Thyroid gland (tissue), 4 donors: ENCODE measurements around the gene PLAC9. TPM values are rescaled to one million over a fixed set of nuclear protein-coding genes. Genes with fewer than 3 reads are reported as not detected.
A peak's percentile ranks its signal among the peaks of the same experiment; 100 is the strongest.

ENCODE experiments used
- DNase-seq, 2 donors: peaks; one replicate each; pipeline ENCODE4 v3.0.0-alpha.2; 2019
- H3K27ac ChIP-seq, 3 donors: fragments of 200-600 bp; sonication (generic); 1 replicate in 2 of 3; 2 replicates in 1 of 3; pipeline ENCODE4 v1.5.1; 2016 to 2019; ENCODE audit warnings: mild to moderate bottlenecking in 1 of 3, moderate library complexity in 1 of 3
- H3K27me3 ChIP-seq: fragments of 200-600 bp; sonication (generic); one replicate; pipeline ENCODE4 v1.5.1; 2019
- H3K36me3 ChIP-seq, 2 donors: fragments of 200-600 bp; sonication (generic); one replicate each; pipeline ENCODE4 v1.5.1; 2016 to 2019
- H3K4me1 ChIP-seq, 2 donors: fragments of 200-600 bp; sonication (generic); one replicate each; pipeline ENCODE4 v1.5.1; 2017 to 2019
- H3K4me3 ChIP-seq, 3 donors: fragments of 200-600 bp; sonication (generic); replicated peaks in 1 of 3; 1 replicate in 2 of 3; 2 replicates in 1 of 3; pipeline ENCODE4 v1.5.1; 2016; ENCODE audit warnings: mild to moderate bottlenecking in 1 of 3
- H3K9me3 ChIP-seq: fragments of 200-600 bp; sonication (generic); one replicate; pipeline ENCODE4 v1.5.1; 2017
- POLR2A ChIP-seq, 2 donors: fragments of 450-650 bp; IDR thresholded peaks; one replicate each; pipeline ENCODE4 v1.6.1; 2017; ENCODE audit warnings: antibody characterized with exemption in 2 of 2, mild to moderate bottlenecking in 2 of 2, moderate library complexity in 1 of 2
- WGBS, 2 donors: methylation state at CpG; one replicate each; pipeline ENCODE4 v1.1.5; 2017; 5-methylcytosine and 5-hydroxymethylcytosine counted together
- intact Hi-C: fragments of 100-400 bp; cut with DNase I; formaldehyde crosslinking; loops from one replicate; pipeline ENCODE4 v1.15.1; 2023
- total RNA-seq, 4 donors: library from RNA; depleted of rRNA; stranded (reverse); fragments of >200 nt; gene quantifications; one replicate each; pipeline ENCODE4 v1.2.3, GENCODE V29; 2016
- TF ChIP-seq, protein P1 (sequence below), 6 experiments: fragments of 200-600 bp in 3 of 6; fragments of 450-650 bp in 3 of 6; sonication (generic) in 3 of 6; IDR thresholded peaks; one replicate each; pipeline ENCODE4 v1.5.1; 2016 to 2019; ENCODE audit warnings: antibody characterized with exemption in 6 of 6, mild to moderate bottlenecking in 2 of 6, inconsistent platforms in 1 of 6, moderate library complexity in 1 of 6

PLAC9 gene
- total RNA-seq, 4 donors from 2014 or later = 5.5 to 65.6 (median 33.6) TPM

DNA sequence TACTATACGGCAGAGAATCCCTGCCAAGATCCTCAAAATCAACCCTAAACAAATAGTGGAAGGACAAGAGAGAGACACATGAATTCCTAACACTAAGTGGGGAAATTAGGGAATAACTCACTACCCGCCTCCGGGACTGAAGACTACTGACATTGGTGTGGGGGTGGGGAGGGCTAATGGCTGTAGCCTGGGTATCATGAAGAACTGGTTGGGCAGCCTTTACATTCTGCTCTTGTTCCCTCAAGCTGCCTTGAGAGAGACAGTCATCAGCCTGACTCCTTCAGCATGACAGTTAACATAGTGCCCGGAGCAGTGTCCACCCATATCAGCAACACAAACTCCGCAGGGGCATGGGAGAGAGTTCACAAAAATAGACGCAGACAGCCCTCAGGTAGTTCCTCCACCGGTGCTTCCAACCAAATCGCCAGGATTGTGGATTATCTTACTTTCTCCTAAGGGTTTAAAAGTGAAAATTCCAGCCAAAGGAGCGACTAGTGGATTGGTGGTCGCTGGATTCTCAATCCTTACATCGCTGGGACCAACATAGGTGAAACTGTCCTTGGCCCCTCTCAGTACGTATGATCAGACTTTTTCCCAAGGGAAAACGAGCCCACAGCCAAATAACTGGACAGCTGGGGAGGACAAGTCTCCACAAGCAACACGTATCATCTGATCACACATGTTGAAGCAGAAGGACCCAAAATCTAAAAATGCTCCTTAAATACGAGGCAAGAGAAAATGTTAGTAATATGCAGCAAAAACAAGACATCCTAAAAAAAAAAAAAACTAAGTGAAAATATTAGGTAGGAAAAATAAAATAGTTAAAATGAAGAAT is 31.5 kb upstream of the PLAC9 start:
- no peak for DNase-seq
- Histone ChIP-seq H3K36me3 (no peaks in the 10 kb centered on the region), H3K9me3 (no peaks in the 10 kb centered on the region), H3K27me3 (no peaks in the 10 kb centered on the region), H3K4me3 (no peak overlapping the region), H3K4me1 (no peaks in the 10 kb centered on the region), H3K27ac (no peak overlapping the region)
- TF ChIP-seq POLR2A (IDR thresholded peaks at IDR 0.05) = no peak
- TF ChIP-seq, protein P1, sequence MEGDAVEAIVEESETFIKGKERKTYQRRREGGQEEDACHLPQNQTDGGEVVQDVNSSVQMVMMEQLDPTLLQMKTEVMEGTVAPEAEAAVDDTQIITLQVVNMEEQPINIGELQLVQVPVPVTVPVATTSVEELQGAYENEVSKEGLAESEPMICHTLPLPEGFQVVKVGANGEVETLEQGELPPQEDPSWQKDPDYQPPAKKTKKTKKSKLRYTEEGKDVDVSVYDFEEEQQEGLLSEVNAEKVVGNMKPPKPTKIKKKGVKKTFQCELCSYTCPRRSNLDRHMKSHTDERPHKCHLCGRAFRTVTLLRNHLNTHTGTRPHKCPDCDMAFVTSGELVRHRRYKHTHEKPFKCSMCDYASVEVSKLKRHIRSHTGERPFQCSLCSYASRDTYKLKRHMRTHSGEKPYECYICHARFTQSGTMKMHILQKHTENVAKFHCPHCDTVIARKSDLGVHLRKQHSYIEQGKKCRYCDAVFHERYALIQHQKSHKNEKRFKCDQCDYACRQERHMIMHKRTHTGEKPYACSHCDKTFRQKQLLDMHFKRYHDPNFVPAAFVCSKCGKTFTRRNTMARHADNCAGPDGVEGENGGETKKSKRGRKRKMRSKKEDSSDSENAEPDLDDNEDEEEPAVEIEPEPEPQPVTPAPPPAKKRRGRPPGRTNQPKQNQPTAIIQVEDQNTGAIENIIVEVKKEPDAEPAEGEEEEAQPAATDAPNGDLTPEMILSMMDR (IDR thresholded peaks at IDR 0.05) = no peak
- WGBS, 2 donors = 73 to 81% methylated on average over 13 to 15 of the region's 15 CpGs
- intact Hi-C loops = no loop called here

DNA sequence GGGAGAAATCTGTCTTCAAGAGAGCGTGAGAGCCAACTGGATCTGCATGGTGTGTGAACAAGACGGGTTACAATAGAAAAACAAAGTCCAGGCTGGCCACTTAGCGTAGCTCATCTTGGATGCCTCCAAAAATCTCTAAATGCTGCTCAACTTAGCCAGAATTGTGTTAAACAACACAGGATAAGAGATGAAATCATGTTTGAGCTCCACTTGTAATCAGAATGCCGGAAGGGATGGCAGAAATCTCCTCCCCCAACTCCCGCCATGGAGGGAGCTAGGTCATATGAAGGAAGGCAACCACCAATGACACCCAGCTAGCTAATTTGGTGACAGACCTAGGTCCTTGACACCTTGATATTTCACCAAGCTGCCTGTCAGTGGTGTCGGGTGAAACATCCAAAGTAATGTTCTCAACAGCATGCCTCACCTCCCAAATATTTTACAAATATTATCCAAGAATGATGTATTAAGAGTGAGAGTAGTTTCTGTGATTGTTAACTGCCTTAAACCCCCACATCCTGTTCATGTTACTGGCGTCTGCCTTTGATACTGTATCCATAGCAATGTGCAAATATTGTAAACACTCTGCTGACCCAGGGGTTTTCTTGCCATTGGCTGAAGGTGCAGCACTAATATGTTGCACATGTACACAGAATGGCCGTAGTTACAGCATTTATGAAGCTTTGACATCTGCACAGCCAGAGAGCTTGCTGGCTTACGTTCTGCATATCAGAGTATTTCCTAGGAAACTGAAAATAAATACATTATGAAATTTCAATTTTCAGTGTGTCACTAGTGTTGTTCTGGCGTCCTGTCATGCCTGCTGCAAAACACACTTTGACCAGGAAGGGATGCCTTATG is 28.2 kb upstream of the PLAC9 start:
- TF ChIP-seq, protein P1 (IDR thresholded peaks at IDR 0.05) = no peak
- no peak for TF ChIP-seq POLR2A (IDR thresholded peaks at IDR 0.05)
- H3K36me3 ChIP-seq = no peaks in the 10 kb centered on the region
- DNase-seq = no peak
- H3K9me3 ChIP-seq = no peaks in the 10 kb centered on the region
- H3K4me1 ChIP-seq = no peaks in the 10 kb centered on the region
- H3K4me3 ChIP-seq = no peak overlapping the region
- peak overlapping the region in 1 of 3 donors; percentile 41 for H3K27ac ChIP-seq
- intact Hi-C loops = no loop called here
- no peaks in the 10 kb centered on the region for H3K27me3 ChIP-seq
- WGBS, 2 donors = 36 to 63% methylated on average over 10 of the region's 10 CpGs

DNA sequence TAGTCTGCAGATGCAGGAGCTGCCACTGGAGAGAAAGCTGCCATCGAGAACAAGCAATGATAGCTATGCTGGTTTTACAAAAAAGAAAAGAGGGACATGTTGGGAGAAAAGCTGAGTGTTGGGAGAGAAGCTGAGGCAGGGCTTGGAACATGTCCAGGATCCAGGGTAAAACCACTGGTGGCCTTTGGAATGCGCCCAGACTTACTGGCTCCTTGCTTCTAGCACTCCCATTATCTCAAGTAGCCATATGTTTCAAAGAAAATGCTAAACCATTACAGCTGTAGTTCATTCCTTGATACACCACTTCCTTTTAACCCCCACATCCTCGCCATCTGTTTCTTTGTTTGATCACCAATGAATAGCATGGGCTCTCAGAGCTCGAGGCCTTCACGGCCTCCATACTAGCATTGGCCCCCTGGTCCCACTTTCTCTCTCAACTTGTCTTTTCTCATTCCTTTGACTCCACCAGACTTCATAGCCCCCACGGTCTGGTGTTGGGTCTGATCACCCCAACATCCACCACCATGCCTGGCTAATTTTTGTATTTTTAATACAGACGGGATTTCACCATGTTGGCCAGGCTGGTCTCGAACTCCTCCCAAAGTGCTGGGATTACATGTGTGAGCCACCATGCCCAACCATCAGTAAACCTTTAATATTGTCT is 23.8 kb upstream of the PLAC9 start:
- Histone ChIP-seq H3K4me3 (no peak overlapping the region), H3K36me3 (no peaks in the 10 kb centered on the region), H3K27me3 (no peaks in the 10 kb centered on the region), H3K4me1 (no peaks in the 10 kb centered on the region), H3K27ac (no peak overlapping the region), H3K9me3 (no peaks in the 10 kb centered on the region)
- no peak for DNase-seq
- 81 to 95% methylated on average over 8 of the region's 8 CpGs for WGBS, 2 donors
- intact Hi-C loops = no loop called here
- TF ChIP-seq, protein P1 (IDR thresholded peaks at IDR 0.05) = no peak
- TF ChIP-seq POLR2A (IDR thresholded peaks at IDR 0.05) = no peak

DNA sequence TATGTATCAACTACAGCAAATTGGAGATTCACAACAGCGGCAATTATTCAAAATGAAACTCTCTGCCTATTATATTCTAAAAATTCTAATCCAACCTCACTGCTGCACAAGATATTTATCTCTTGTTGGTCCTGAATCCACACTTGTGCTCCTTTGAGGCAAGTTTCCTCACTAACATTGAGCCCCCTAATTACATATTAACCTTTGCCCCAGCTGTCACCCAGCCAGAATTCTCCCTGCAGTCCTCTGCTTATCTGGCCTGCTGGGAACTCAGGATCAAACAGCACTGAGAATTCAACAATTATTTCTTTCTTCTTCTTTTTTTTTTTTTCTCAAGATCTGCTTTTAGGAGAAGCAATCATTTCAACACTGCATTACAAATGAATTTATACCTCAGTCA is 21.5 kb upstream of the PLAC9 start:
- Histone ChIP-seq H3K27me3 (no peaks in the 10 kb centered on the region), H3K27ac (no peak overlapping the region)
- intact Hi-C loops = no loop called here

More for the DNA sequence above, 21.5 kb upstream of the PLAC9 start:
- H3K9me3 ChIP-seq = no peaks in the 10 kb centered on the region
- H3K36me3 ChIP-seq = no peaks in the 10 kb centered on the region
- TF ChIP-seq POLR2A (IDR thresholded peaks at IDR 0.05) = no peak
- TF ChIP-seq, protein P1 (IDR thresholded peaks at IDR 0.05) = no peak
- no peak overlapping the region for H3K4me3 ChIP-seq
- WGBS, 2 donors = 81 to 92% methylated on average over 1 of the region's 1 CpG
- DNase-seq = no peak
- H3K4me1 ChIP-seq = no peaks in the 10 kb centered on the region
